Mammary epithelial cell (primary cell): ENCODE results near the gene POLR1C.

Experiments
- EZH2 ChIP-seq: IDR thresholded peaks from 2 replicates; pipeline ENCODE4 v1.6.1; 2012; ENCODE audit warnings: low read length, inconsistent platforms, borderline replicate concordance
- TF ChIP-seq, protein P1 (sequence below), 2 donors: IDR thresholded peaks in 1 of 2; conservative IDR thresholded peaks in 1 of 2; 2 replicates each; pipeline ENCODE4 v1.5.1; 2011 to 2012; ENCODE audit warnings: inconsistent platforms in 2 of 2, low read length in 2 of 2, mild to moderate bottlenecking in 2 of 2, control low read depth in 1 of 2, low read depth in 1 of 2; ENCODE audit not compliant: insufficient read depth in 1 of 2; ENCODE audit errors: extremely low read depth in 1 of 2

DNA sequence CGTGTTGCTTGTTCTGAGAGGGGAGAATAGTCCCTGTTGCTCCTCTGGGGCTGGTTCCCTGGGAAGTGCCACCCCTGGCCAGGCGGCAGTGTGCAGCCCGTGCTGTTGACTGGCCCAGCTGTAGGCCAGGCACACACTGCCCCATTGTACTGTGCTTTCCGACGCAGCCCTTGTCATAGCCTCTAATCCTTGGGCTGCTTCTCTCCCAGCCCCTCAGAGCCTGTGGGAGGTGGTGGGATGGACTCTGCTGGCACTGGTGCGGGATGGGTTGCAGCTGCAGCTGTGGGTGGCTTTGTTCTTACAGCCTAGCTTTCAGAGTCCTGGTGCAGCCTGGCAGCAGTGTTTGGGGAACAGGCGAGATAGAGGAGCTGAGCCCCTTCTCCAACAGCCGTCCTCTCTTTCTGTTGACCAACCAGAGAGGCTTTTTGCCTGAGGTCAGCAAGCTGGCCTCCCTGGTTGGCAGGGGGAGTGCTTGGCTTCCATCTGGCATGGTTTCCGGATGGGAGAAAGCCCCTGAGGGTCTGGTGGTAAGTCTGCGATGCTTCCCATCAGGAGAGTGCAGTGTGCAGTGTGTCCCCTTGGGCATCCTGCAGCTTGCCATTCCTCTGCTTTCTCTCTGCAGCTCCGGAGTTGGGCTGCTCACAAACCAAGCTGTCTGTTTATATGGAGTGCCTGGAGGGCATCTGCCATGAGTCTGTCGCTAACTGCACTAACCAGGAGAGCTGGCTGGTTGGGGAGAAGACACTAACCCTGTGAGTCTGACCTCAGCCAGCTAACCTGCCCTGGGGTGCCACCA is 27.4 kb upstream of the POLR1C start:
- TF ChIP-seq, protein P1, sequence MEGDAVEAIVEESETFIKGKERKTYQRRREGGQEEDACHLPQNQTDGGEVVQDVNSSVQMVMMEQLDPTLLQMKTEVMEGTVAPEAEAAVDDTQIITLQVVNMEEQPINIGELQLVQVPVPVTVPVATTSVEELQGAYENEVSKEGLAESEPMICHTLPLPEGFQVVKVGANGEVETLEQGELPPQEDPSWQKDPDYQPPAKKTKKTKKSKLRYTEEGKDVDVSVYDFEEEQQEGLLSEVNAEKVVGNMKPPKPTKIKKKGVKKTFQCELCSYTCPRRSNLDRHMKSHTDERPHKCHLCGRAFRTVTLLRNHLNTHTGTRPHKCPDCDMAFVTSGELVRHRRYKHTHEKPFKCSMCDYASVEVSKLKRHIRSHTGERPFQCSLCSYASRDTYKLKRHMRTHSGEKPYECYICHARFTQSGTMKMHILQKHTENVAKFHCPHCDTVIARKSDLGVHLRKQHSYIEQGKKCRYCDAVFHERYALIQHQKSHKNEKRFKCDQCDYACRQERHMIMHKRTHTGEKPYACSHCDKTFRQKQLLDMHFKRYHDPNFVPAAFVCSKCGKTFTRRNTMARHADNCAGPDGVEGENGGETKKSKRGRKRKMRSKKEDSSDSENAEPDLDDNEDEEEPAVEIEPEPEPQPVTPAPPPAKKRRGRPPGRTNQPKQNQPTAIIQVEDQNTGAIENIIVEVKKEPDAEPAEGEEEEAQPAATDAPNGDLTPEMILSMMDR (conservative IDR thresholded peaks at IDR 0.05 in 1 of 2, IDR thresholded peaks at IDR 0.05 in 1 of 2; ENCODE audit: extremely low read depth in 1 of 2, insufficient read depth in 1 of 2, low read depth in 1 of 2, low read length in 2 of 2): no peak
- TF ChIP-seq EZH2: no peak
